A549 (cell line): ENCODE data around the gene B4GALT3. TPM values are rescaled to one million over a fixed set of nuclear protein-coding genes. Genes with fewer than 3 reads are reported as not detected.

Experiments used
- ATAC-seq, 2 experiments: fragments of 200-7000 bp in 1 of 2; fragments of >200 bp in 1 of 2; cut with Nextera tagmentation in 1 of 2; cut with Tn5 transposase in 1 of 2; 3 replicates each; pipeline versions ENCODE4 v1.8.0 to v1.9.1; 2018 to 2020; ENCODE audit warnings: mild to moderate bottlenecking in 1 of 2, moderate library complexity in 1 of 2
- CTCF ChIA-PET: fragments of 300-600 bp; sonication (Branson Sonifier 250); formaldehyde crosslinking; extraction: SDS; loops from one replicate; lab custom pipeline; 2021; ENCODE audit warnings: antibody characterized with exemption, inconsistent platforms; lab: Yijun Ruan, JAX
- POLR2A ChIA-PET: fragments of 350-600 bp; formaldehyde crosslinking; extraction: SDS; loops from one replicate; lab custom pipeline; 2021; ENCODE audit warnings: antibody characterized with exemption, inconsistent platforms; lab: Yijun Ruan, JAX
- DNase-seq, 2 experiments: peaks; one replicate each; pipeline versions ENCODE4 v3.0.0 to v3.0.0-alpha.2; 2011 to 2016; ENCODE audit warnings: low read depth in 1 of 2, low spot score in 1 of 2
- FAIRE-seq: peaks from 2 replicates; lab custom pipeline; 2011; peaks lifted over from hg19 to GRCh38; lab: Jason Lieb, UNC
- H3K27ac ChIP-seq, 2 experiments: fragments of >200 bp; sonication (Bioruptor Twin); formaldehyde crosslinking; 3 replicates each; pipeline ENCODE4 v1.5.1; 2016 to 2017
- H3K4me1 ChIP-seq: fragments of >200 bp; sonication (Bioruptor Twin); formaldehyde crosslinking; 3 replicates; pipeline ENCODE4 v1.6.1; 2016
- H3K4me2 ChIP-seq: fragments of >200 bp; sonication (Bioruptor Twin); formaldehyde crosslinking; 3 replicates; pipeline ENCODE4 v1.6.1; 2016
- H3K4me3 ChIP-seq: fragments of >200 bp; sonication (Bioruptor Twin); formaldehyde crosslinking; 3 replicates; pipeline ENCODE4 v1.5.1; 2016
- H3K9me3 ChIP-seq: fragments of >200 bp; sonication (Bioruptor Twin); formaldehyde crosslinking; 3 replicates; pipeline ENCODE4 v1.6.1; 2016
- CBX2 ChIP-seq: fragments of 200-600 bp; sonication (generic); IDR thresholded peaks from 2 replicates; pipeline ENCODE4 v1.6.1; 2016; ENCODE audit warnings: low read depth, mild to moderate bottlenecking, borderline replicate concordance
- CBX8 ChIP-seq: fragments of 200-600 bp; sonication (generic); IDR thresholded peaks from 2 replicates; pipeline ENCODE4 v1.6.1; 2016
- CTCF ChIP-seq: fragments of >200 bp; sonication (Bioruptor Twin); formaldehyde crosslinking; IDR thresholded peaks from 3 replicates; pipeline ENCODE4 v1.5.1; 2016
- EHF ChIP-seq: fragments of 250-450 bp; sonication (Bioruptor Pico); IDR thresholded peaks from 2 replicates; pipeline ENCODE4 v1.5.0; 2020; ENCODE audit warnings: mild to moderate bottlenecking
- ELK1 ChIP-seq: fragments of 150-350 bp; IDR thresholded peaks from 2 replicates; pipeline ENCODE4 v1.6.1; 2014; ENCODE audit warnings: low read depth, mild to moderate bottlenecking, low read length
- HDAC2 ChIP-seq: fragments of 200-600 bp; sonication (generic); IDR thresholded peaks from 2 replicates; pipeline ENCODE4 v1.6.1; 2016
- HOXA7 ChIP-seq: fragments of 250-450 bp; sonication (Bioruptor Pico); IDR thresholded peaks from 2 replicates; pipeline ENCODE4 v1.5.0; 2020; ENCODE audit warnings: mild to moderate bottlenecking, moderate library complexity
- JUN ChIP-seq, 2 experiments: fragments of >200 bp; sonication (Bioruptor Twin); formaldehyde crosslinking; IDR thresholded peaks; 2 replicates in 1 of 2; 3 replicates in 1 of 2; pipeline ENCODE4 v1.6.1; 2016 to 2017
- JUNB ChIP-seq: fragments of >200 bp; sonication (Bioruptor Twin); formaldehyde crosslinking; IDR thresholded peaks from 2 replicates; pipeline ENCODE4 v1.6.1; 2016
- KDM1A ChIP-seq: fragments of 200-600 bp; sonication (generic); IDR thresholded peaks from 2 replicates; pipeline ENCODE4 v1.6.1; 2016; ENCODE audit warnings: low read depth, mild to moderate bottlenecking
- MAX ChIP-seq: IDR thresholded peaks from 2 replicates; pipeline ENCODE4 v1.6.1; 2012
- MAZ ChIP-seq: fragments of 150-350 bp; IDR thresholded peaks from 2 replicates; pipeline ENCODE4 v1.6.1; 2014; ENCODE audit warnings: antibody characterized with exemption, low read depth, low read length, borderline replicate concordance
- POLR2AphosphoS2 ChIP-seq: conservative IDR thresholded peaks from 2 replicates; pipeline ENCODE4 v1.6.1; 2012; ENCODE audit warnings: low read length, improper control_type of control experiment, inconsistent platforms
- RAD21 ChIP-seq, 2 experiments: fragments of >200 bp in 1 of 2; sonication (Bioruptor Twin) in 1 of 2; formaldehyde crosslinking in 1 of 2; IDR thresholded peaks in 1 of 2; conservative IDR thresholded peaks in 1 of 2; 2 replicates in 1 of 2; 3 replicates in 1 of 2; pipeline ENCODE4 v1.6.1; 2012 to 2018; ENCODE audit warnings: inconsistent platforms in 1 of 2
- RCOR1 ChIP-seq: fragments of 150-350 bp; IDR thresholded peaks from 2 replicates; pipeline ENCODE4 v1.6.1; 2014; ENCODE audit warnings: antibody characterized with exemption, low read length, low read depth
- REST ChIP-seq: fragments of 200-600 bp; sonication (generic); IDR thresholded peaks from 2 replicates; pipeline ENCODE4 v1.6.1; 2016; ENCODE audit warnings: antibody characterized with exemption, mild to moderate bottlenecking, moderate library complexity
- RNF2 ChIP-seq: fragments of 200-600 bp; sonication (generic); IDR thresholded peaks from 2 replicates; pipeline ENCODE4 v1.6.1; 2016; ENCODE audit warnings: low read depth, mild to moderate bottlenecking, antibody characterized with exemption, moderate library complexity, borderline replicate concordance
- SMC3 ChIP-seq: fragments of >200 bp; sonication (Bioruptor Twin); formaldehyde crosslinking; IDR thresholded peaks from 3 replicates; pipeline ENCODE4 v1.6.1; 2018; ENCODE audit warnings: inconsistent platforms
- SREBF2 ChIP-seq: fragments of 450-650 bp; IDR thresholded peaks from 2 replicates; pipeline ENCODE4 v1.6.1; 2014; ENCODE audit warnings: mild to moderate bottlenecking, moderate library complexity
- TFCP2L1 ChIP-seq: fragments of 250-450 bp; sonication (Bioruptor Pico); IDR thresholded peaks from 2 replicates; pipeline ENCODE4 v1.5.0; 2021; ENCODE audit warnings: mild to moderate bottlenecking
- TP53 ChIP-seq: fragments of 250-450 bp; sonication (Bioruptor Pico); IDR thresholded peaks from 2 replicates; pipeline ENCODE4 v1.5.0; 2021; ENCODE audit warnings: mild to moderate bottlenecking, moderate library complexity
- USF2 ChIP-seq: fragments of 450-650 bp; IDR thresholded peaks from 2 replicates; pipeline ENCODE4 v1.6.1; 2014; ENCODE audit warnings: antibody characterized with exemption
- WGBS: methylation state at CpG from one replicate; pipeline ENCODE4 v1.1.6; 2017; ENCODE audit errors: missing lambda C conversion rate; 5-methylcytosine and 5-hydroxymethylcytosine counted together
- polyA plus RNA-seq, 4 experiments: library from polyadenylated mRNA; depleted of rRNA in 3 of 4; stranded (reverse); fragments of >200 nt; fragmentation: RNase III in 1 of 4; extraction: RNeasy Plus Mini Kit Qiagen cat#74134 plus additional on column Dnase treatment in 1 of 4; gene quantifications; 2 replicates in 3 of 4; 3 replicates in 1 of 4; pipeline ENCODE4 v1.2.3, GENCODE V29; 2011 to 2017

B4GALT3 gene
- polyA plus RNA-seq, 2 of the 4 experiments (the other 2 are of a cell fraction): 25.3 to 25.5 TPM

GRCh38 chr1:161182214-161182613 is 4.9 kb upstream of the B4GALT3 start:
- 87% methylated on average over 1 of the region's 1 CpG for WGBS
- Histone ChIP-seq H3K4me3 (no peak overlapping the region), H3K4me2 (peak overlapping the region; percentile 37), H3K4me1 (peaks cover 17% of the 10 kb centered on the region), H3K27ac (0 out of 6 replicates have a peak overlapping the region, but pooled peaks of 1 of the 2 experiments have one; percentile 4), H3K9me3 (no peaks in the 10 kb centered on the region)
- FAIRE-seq: no peak
- ChIA-PET POLR2A (interaction anchor here (1.3 kb wide), 2 partner anchors 16 to 20 kb away, joined by 3 to 7 read pairs; partner anchors contain the start of gene NDUFS2), CTCF (interaction anchor here (1.1 to 5.5 kb wide), 8 partner anchors 10 to 200 kb away, joined by 3 to 49 read pairs (median 6); partner anchors contain the start of gene PPOX)
- TF ChIP-seq MAX: no peak
- TF ChIP-seq EHF (CRISPR knock-in tag): no peak
- TF ChIP-seq KDM1A: no peak
- no peak for TF ChIP-seq CBX8
- no peak for TF ChIP-seq USF2
- no peak for TF ChIP-seq POLR2AphosphoS2
- no peak for TF ChIP-seq ELK1
- TF ChIP-seq TP53: no peak
- no peak for TF ChIP-seq CBX2
- no peak for TF ChIP-seq RNF2
- no peak for TF ChIP-seq MAZ
- no peak for TF ChIP-seq SREBF2
- TF ChIP-seq JUN (IDR thresholded peaks at IDR 0.05): no peak
- no peak for TF ChIP-seq RAD21 (conservative IDR thresholded peaks at IDR 0.05 in 1 of 2, IDR thresholded peaks at IDR 0.05 in 1 of 2)
- no peak for TF ChIP-seq JUNB
- TF ChIP-seq TFCP2L1 (CRISPR knock-in tag): no peak
- TF ChIP-seq RCOR1: no peak
- peak in 1 of 2 experiments; percentile 30 for DNase-seq
- ATAC-seq: no peak

- ATAC-seq: no peak
- no peak for FAIRE-seq
- Histone ChIP-seq H3K9me3 (no peaks in the 10 kb centered on the region), H3K4me2 (no peak overlapping the region), H3K4me3 (no peak overlapping the region), H3K4me1 (peaks cover 23% of the 10 kb centered on the region), H3K27ac (no peak overlapping the region)
- TF ChIP-seq CBX2 (no peak), RAD21 (conservative IDR thresholded peaks at IDR 0.05 in 1 of 2, IDR thresholded peaks at IDR 0.05 in 1 of 2) (peak; percentile 25 to 45; a peak in 2 of 5 replicates), MAX (no peak), CTCF (peak; percentile 43), SMC3 (peak; percentile 17; the same call in 1 of the 3 replicates), HOXA7 (CRISPR knock-in tag) (no peak), MAZ (no peak), HDAC2 (no peak), REST (no peak)
- 17% methylated on average over 1 of the region's 1 CpG for WGBS
- ChIA-PET CTCF (interaction anchor here (0.6 to 5.5 kb wide), 10 partner anchors 10 to 346 kb away, joined by 3 to 49 read pairs (median 4); partner anchors contain the start of genes ADAMTS4 and PPOX), POLR2A (no interaction called here)
- DNase-seq: peak in 1 of 2 experiments; percentile 33
Observed at GRCh38 chr1:161180639-161181038, 3.3 kb upstream of the B4GALT3 start.
